HepG2 (cell line): ENCODE data around the gene GSC. TPM values are rescaled to one million over a fixed set of nuclear protein-coding genes. Genes with fewer than 3 reads are reported as not detected.
A peak's percentile ranks its signal among the peaks of the same experiment; 100 is the strongest.
"Not testable (repeated sequence)": the region's sequence is repeated elsewhere in the genome, so short reads cannot be mapped to it uniquely, and the experiment has no call there.

Experiments used
- ATAC-seq: fragments of 200-7000 bp; cut with Tn5 transposase; 3 replicates; pipeline ENCODE4 v1.9.1; 2020; ENCODE audit warnings: mild to moderate bottlenecking, moderate library complexity
- BruUV-seq: library from RNA; stranded (reverse); fragments of 400-500 nt; replicated peaks from 2 replicates; lab custom pipeline; 2021; lab: Mats Ljungman, UMichigan
- CTCF ChIA-PET: fragments of 300-600 bp; formaldehyde crosslinking; extraction: SDS; loops from one replicate; lab custom pipeline; 2021; ENCODE audit warnings: low total read pairs, inconsistent platforms, low intra/inter-chr PET ratio; lab: Yijun Ruan, JAX
- POLR2A ChIA-PET: fragments of 350-600 bp; sonication (Branson Sonifier 250); formaldehyde crosslinking; loops from one replicate; lab custom pipeline; 2020; ENCODE audit warnings: antibody characterized with exemption, inconsistent platforms; lab: Yijun Ruan, JAX
- DNase-seq: peaks from one replicate; pipeline ENCODE4 v3.0.0-alpha.2; 2015; ENCODE audit warnings: low spot score
- FAIRE-seq: peaks from 3 replicates; lab custom pipeline; 2011; peaks lifted over from hg19 to GRCh38; lab: Jason Lieb, UNC
- H2AFZ ChIP-seq: one replicate; pipeline ENCODE4 v1.6.1; 2011; ENCODE audit warnings: low read length, inconsistent platforms
- H3K27ac ChIP-seq: fragments of 300-600 bp; 3 replicates; pipeline ENCODE4 v1.8.0; 2011; ENCODE audit warnings: mixed run types, mild to moderate bottlenecking, mixed read lengths, low read length, inconsistent platforms; ENCODE audit not compliant: insufficient read depth; ENCODE audit errors: extremely low read length
- H3K27me3 ChIP-seq, 2 experiments: fragments of 200-600 bp in 1 of 2; 2 replicates in 1 of 2; 3 replicates in 1 of 2; pipeline versions ENCODE4 v1.6.0 to v1.8.0; 2011; ENCODE audit warnings: low read length in 2 of 2, mild to moderate bottlenecking in 2 of 2, moderate library complexity in 2 of 2, inconsistent platforms in 1 of 2; ENCODE audit not compliant: insufficient read depth in 2 of 2, control insufficient read depth in 1 of 2
- H3K36me3 ChIP-seq, 2 experiments: fragments of 200-600 bp in 1 of 2; replicated peaks in 1 of 2; 2 replicates in 1 of 2; 3 replicates in 1 of 2; pipeline versions ENCODE4 v1.5.1 to v1.8.0; 2011; ENCODE audit warnings: low read length in 2 of 2, inconsistent platforms in 1 of 2; ENCODE audit not compliant: insufficient read depth in 2 of 2, control insufficient read depth in 1 of 2
- H3K4me1 ChIP-seq: 2 replicates; pipeline ENCODE4 v1.5.1; 2012; ENCODE audit warnings: low read length, inconsistent platforms; ENCODE audit not compliant: insufficient read depth
- H3K4me2 ChIP-seq: 2 replicates; pipeline ENCODE4 v1.6.0; 2011; ENCODE audit warnings: low read depth, low read length, inconsistent platforms
- H3K4me3 ChIP-seq, 3 experiments: fragments of 200-600 bp in 1 of 3; sonication (generic), shearing (Covaris generic) in 1 of 3; replicated peaks in 1 of 3; 2 replicates each; pipeline ENCODE4 v1.5.1; 2011 to 2016; ENCODE audit warnings: low read length in 3 of 3, inconsistent platforms in 2 of 3, low read depth in 2 of 3, mild to moderate bottlenecking in 2 of 3, control low read depth in 1 of 3, mixed read lengths in 1 of 3; ENCODE audit not compliant: insufficient read depth in 1 of 3
- H3K79me2 ChIP-seq: one replicate; pipeline ENCODE4 v1.6.1; 2011; ENCODE audit warnings: low read length, inconsistent platforms; ENCODE audit not compliant: insufficient read depth
- H3K9ac ChIP-seq: 2 replicates; pipeline ENCODE4 v1.6.0; 2011; ENCODE audit warnings: mild to moderate bottlenecking, low read depth, low read length, inconsistent platforms; ENCODE audit not compliant: insufficient read depth
- H3K9me3 ChIP-seq: 2 replicates; pipeline ENCODE4 v1.5.1; 2012; ENCODE audit warnings: mild to moderate bottlenecking, low read length
- H4K20me1 ChIP-seq: 2 replicates; pipeline ENCODE4 v1.6.0; 2011; ENCODE audit warnings: inconsistent platforms, mild to moderate bottlenecking, low read length, moderate library complexity; ENCODE audit not compliant: insufficient read depth
- ATF2 ChIP-seq: sonication (generic); formaldehyde crosslinking; IDR thresholded peaks from 2 replicates; pipeline ENCODE4 v1.4.0; 2020; ENCODE audit warnings: missing genetic modification reagents
- CEBPB ChIP-seq: IDR thresholded peaks from 2 replicates; pipeline ENCODE4 v1.6.1; 2011; ENCODE audit warnings: low read depth, low read length, improper control_type of control experiment, borderline replicate concordance
- DMAP1 ChIP-seq: IDR thresholded peaks from 2 replicates; pipeline ENCODE4 v1.6.1; 2016
- EHMT2 ChIP-seq: fragments of 200-600 bp; sonication (generic); IDR thresholded peaks from 2 replicates; pipeline ENCODE4 v1.7.0; 2017; ENCODE audit warnings: antibody characterized with exemption, low read depth, low read length, borderline replicate concordance
- EZH2 ChIP-seq: conservative IDR thresholded peaks from 2 replicates; pipeline ENCODE4 v1.6.1; 2012; ENCODE audit warnings: mild to moderate bottlenecking, low read depth, low read length, moderate library complexity
- FOXJ3 ChIP-seq: sonication (generic); formaldehyde crosslinking; IDR thresholded peaks from 2 replicates; pipeline ENCODE4 v1.4.0; 2020; ENCODE audit warnings: missing genetic modification reagents, mild to moderate bottlenecking, borderline replicate concordance
- HOXA3 ChIP-seq: sonication (generic); formaldehyde crosslinking; IDR thresholded peaks from 2 replicates; pipeline ENCODE4 v1.5.0; 2020; ENCODE audit warnings: missing genetic modification reagents
- MZF1 ChIP-seq: sonication (generic); formaldehyde crosslinking; IDR thresholded peaks from 2 replicates; pipeline ENCODE4 v1.8.1; 2023; ENCODE audit warnings: mild to moderate bottlenecking, missing genetic modification reagents, borderline replicate concordance
- RAD21 ChIP-seq: fragments of 450-650 bp; formaldehyde crosslinking; IDR thresholded peaks from 2 replicates; pipeline ENCODE4 v1.5.0; 2020; ENCODE audit warnings: mild to moderate bottlenecking
- STAT5B ChIP-seq: sonication (generic); formaldehyde crosslinking; IDR thresholded peaks from 2 replicates; pipeline ENCODE4 v1.4.0; 2020; ENCODE audit warnings: missing genetic modification reagents
- WIZ ChIP-seq: sonication (generic); formaldehyde crosslinking; IDR thresholded peaks from 2 replicates; pipeline ENCODE4 v1.5.1; 2020; ENCODE audit warnings: mild to moderate bottlenecking, missing genetic modification reagents
- ZBTB2 ChIP-seq: sonication (generic); formaldehyde crosslinking; IDR thresholded peaks from 2 replicates; pipeline ENCODE4 v1.8.0; 2022; ENCODE audit warnings: low read depth, missing genetic modification reagents
- ZMYM2 ChIP-seq: sonication (generic); formaldehyde crosslinking; IDR thresholded peaks from 2 replicates; pipeline ENCODE4 v1.8.0; 2022; ENCODE audit warnings: mild to moderate bottlenecking, missing genetic modification reagents
- ZNF329 ChIP-seq: sonication (generic); formaldehyde crosslinking; IDR thresholded peaks from 2 replicates; pipeline ENCODE4 v1.9.0; 2021; ENCODE audit warnings: low read depth, mild to moderate bottlenecking, missing genetic modification reagents
- ZNF441 ChIP-seq: sonication (generic); formaldehyde crosslinking; IDR thresholded peaks from 2 replicates; pipeline ENCODE4 v1.7.0; 2021; ENCODE audit warnings: missing genetic modification reagents, borderline replicate concordance
- WGBS: methylation state at CpG from one replicate; pipeline ENCODE4 v1.1.6; 2017; ENCODE audit warnings: low lambda C conversion rate; 5-methylcytosine and 5-hydroxymethylcytosine counted together
- in situ Hi-C: cut with HindIII; loops from 2 replicates; pipeline ENCODE4 v1.10.0; 2017; ENCODE audit warnings: low pct_unique_long_range_greater_than_20kb; ENCODE audit not compliant: extremely low pct_ligation_motif_present
- intact Hi-C: fragments of 100-400 bp; cut with micrococcal nuclease; formaldehyde crosslinking; loops from one replicate; pipeline ENCODE4 v1.10.0; 2022; ENCODE audit not compliant: unreplicated experiment
- polyA plus RNA-seq, 8 experiments: library from polyadenylated mRNA; depleted of rRNA in 3 of 8; stranded (reverse) in 7 of 8; unstranded in 1 of 8; fragments of >200 nt; fragmentation: Illumina TruSeq in 4 of 8; extraction: Trizol in 4 of 8; gene quantifications; 2 replicates each; pipeline versions ENCODE4 v1.2.1 to v1.2.3, GENCODE V29; 2011 to 2016; ENCODE audit warnings: low read depth in 4 of 8, missing spikeins in 1 of 8, mixed read lengths in 1 of 8; ENCODE audit not compliant: insufficient read depth in 1 of 8
- total RNA-seq, 5 experiments: library from RNA; depleted of rRNA; stranded (reverse); fragments of >200 nt; fragmentation: Illumina TruSeq; extraction: Trizol; gene quantifications; 2 replicates each; pipeline ENCODE4 v1.2.3, GENCODE V29; 2016; ENCODE audit warnings: low read depth in 1 of 5

Gene GSC
- total and polyA plus RNA-seq, 2 of the 13 experiments (the other 11 are each of a cell fraction or from before 2014, with no cell fraction given): not detected

GRCh38 chr14:94747153-94747552 is 22.8 kb downstream of the GSC start:
- H3K4me1 ChIP-seq, H2AFZ ChIP-seq, BruUV-seq, H3K36me3 ChIP-seq, ATAC-seq, H3K27ac ChIP-seq, H3K79me2 ChIP-seq, FAIRE-seq, H3K9me3 ChIP-seq, DNase-seq, intact Hi-C loops, H3K4me3 ChIP-seq, H3K4me2 ChIP-seq, CTCF ChIA-PET, H3K9ac ChIP-seq, H4K20me1 ChIP-seq: not testable (repeated sequence)
- in situ Hi-C loops: loop anchor here (5.0 kb wide), 1 partner anchor 60 kb away; no protein-coding TSS in a partner anchor
- H3K27me3 ChIP-seq: peaks cover 3 to 10% of the 10 kb centered on the region in 2 experiments; a peak in 2 of 5 replicates
- WGBS: 43% methylated on average over 7 of the region's 7 CpGs
- TF ChIP-seq CEBPB: peak; percentile 29; the same call in 1 of the 2 replicates
- peak; percentile 74 for TF ChIP-seq ZNF441 (CRISPR knock-in tag)
- POLR2A ChIA-PET: interaction anchor here (0.6 kb wide), 1 partner anchor 314 kb away, joined by 4 read pairs; no protein-coding TSS in a partner anchor

- H3K4me3 ChIP-seq: no peak overlapping the region
- H3K4me2 ChIP-seq: no peak overlapping the region
- H4K20me1 ChIP-seq: no peaks in the 10 kb centered on the region
- no peak for ATAC-seq
- ChIA-PET CTCF (no interaction called here), POLR2A (no interaction called here)
- no peaks in the 10 kb centered on the region for H3K4me1 ChIP-seq
- in situ Hi-C loops (loop anchor here (5.0 kb wide), 1 partner anchor 59 kb away; no protein-coding TSS in a partner anchor), intact Hi-C loops (no loop called here)
- DNase-seq: no peak
- H3K9me3 ChIP-seq: no peaks in the 10 kb centered on the region
- no peak overlapping the region for H2AFZ ChIP-seq
- H3K36me3 ChIP-seq: no peaks in the 10 kb centered on the region
- FAIRE-seq: no peak
- BruUV-seq: no TSS peak
- no peak overlapping the region for H3K9ac ChIP-seq
- H3K79me2 ChIP-seq: no peaks in the 10 kb centered on the region
- H3K27me3 ChIP-seq: peaks cover 1 to 3% of the 10 kb centered on the region in 2 experiments; a peak in 2 of 5 replicates
- WGBS: 92% methylated on average over 3 of the region's 3 CpGs
- no peak overlapping the region for H3K27ac ChIP-seq
- TF ChIP-seq ZBTB2 (CRISPR knock-in tag) (no peak), RAD21 (CRISPR knock-in tag) (no peak), ATF2 (CRISPR knock-in tag) (no peak), WIZ (CRISPR knock-in tag) (no peak), EZH2 (no peak), STAT5B (CRISPR knock-in tag) (no peak), FOXJ3 (CRISPR knock-in tag) (no peak), MZF1 (CRISPR knock-in tag) (no peak), ZNF329 (CRISPR knock-in tag) (no peak), EHMT2 (no peak), ZMYM2 (no peak), HOXA3 (CRISPR knock-in tag) (no peak), DMAP1 (no peak)
Measured at GRCh38 chr14:94746131-94746530, 23.8 kb downstream of the GSC start.
